ENCODE results near the gene COX6A2.

DNA sequence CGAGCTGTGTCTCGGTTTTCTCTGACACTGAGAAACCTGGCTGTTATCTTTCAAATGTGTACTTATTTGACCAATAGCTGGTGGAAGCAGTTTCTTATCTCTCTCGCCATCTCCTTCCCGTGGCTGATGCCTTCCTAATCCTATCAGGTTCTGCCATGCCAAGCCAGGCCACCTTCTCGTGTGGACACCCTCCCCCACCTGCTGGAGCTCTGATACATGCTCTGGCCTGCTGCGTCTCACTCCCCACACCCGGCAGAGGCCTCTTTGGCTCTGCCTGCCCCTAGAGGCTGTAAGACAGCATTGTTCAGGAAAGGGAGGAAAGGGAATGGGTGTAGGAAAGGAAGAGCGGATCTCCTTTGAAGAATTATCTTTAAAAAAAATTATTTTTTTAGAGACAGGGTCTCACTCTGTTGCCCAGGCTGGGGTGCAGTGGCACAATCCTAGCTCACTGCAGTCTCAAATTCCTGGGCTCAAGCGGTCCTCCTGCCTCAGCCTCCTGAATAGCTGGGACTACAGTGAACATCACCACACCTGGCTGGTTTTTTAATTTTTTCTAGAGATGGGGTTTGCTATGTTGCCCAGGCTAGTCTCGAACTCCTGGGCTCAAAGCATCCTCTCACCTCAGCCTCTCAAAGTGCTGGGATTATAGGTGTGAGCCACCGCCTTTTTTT, 23.7 kb upstream of the COX6A2 start:
- no peak for TF ChIP-seq POLR2AphosphoS5 (IDR thresholded peaks at IDR 0.05)
- TF ChIP-seq, protein P1, sequence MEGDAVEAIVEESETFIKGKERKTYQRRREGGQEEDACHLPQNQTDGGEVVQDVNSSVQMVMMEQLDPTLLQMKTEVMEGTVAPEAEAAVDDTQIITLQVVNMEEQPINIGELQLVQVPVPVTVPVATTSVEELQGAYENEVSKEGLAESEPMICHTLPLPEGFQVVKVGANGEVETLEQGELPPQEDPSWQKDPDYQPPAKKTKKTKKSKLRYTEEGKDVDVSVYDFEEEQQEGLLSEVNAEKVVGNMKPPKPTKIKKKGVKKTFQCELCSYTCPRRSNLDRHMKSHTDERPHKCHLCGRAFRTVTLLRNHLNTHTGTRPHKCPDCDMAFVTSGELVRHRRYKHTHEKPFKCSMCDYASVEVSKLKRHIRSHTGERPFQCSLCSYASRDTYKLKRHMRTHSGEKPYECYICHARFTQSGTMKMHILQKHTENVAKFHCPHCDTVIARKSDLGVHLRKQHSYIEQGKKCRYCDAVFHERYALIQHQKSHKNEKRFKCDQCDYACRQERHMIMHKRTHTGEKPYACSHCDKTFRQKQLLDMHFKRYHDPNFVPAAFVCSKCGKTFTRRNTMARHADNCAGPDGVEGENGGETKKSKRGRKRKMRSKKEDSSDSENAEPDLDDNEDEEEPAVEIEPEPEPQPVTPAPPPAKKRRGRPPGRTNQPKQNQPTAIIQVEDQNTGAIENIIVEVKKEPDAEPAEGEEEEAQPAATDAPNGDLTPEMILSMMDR (IDR thresholded peaks at IDR 0.05; ENCODE audit: poor library complexity, severe bottlenecking): peak; percentile 72

Measured in neural cell (in vitro differentiated cells).